IPS-18a (cell line): ENCODE results near the gene ADH1C.

Experiments
- H3K27ac ChIP-seq: one replicate; pipeline ENCODE4 v1.5.1; 2013; ENCODE audit warnings: low read length
- H3K27me3 ChIP-seq: one replicate; pipeline ENCODE4 v1.6.1; 2013; ENCODE audit warnings: mild to moderate bottlenecking, low read length; ENCODE audit not compliant: control insufficient read depth, insufficient read depth
- H3K36me3 ChIP-seq: one replicate; pipeline ENCODE4 v1.6.1; 2013; ENCODE audit warnings: low read depth, low read length; ENCODE audit not compliant: control insufficient read depth
- H3K4me1 ChIP-seq: one replicate; pipeline ENCODE4 v1.6.1; 2013; ENCODE audit warnings: low read depth, low read length; ENCODE audit not compliant: control insufficient read depth
- H3K4me3 ChIP-seq: one replicate; pipeline ENCODE4 v1.5.1; 2013; ENCODE audit warnings: low read length
- H3K9ac ChIP-seq: one replicate; pipeline ENCODE4 v1.6.1; 2013; ENCODE audit warnings: mild to moderate bottlenecking, low read length, moderate library complexity
- H3K9me3 ChIP-seq: one replicate; pipeline ENCODE4 v1.6.1; 2013; ENCODE audit warnings: low read depth, low read length; ENCODE audit not compliant: control insufficient read depth

ADH1C gene

DNA sequence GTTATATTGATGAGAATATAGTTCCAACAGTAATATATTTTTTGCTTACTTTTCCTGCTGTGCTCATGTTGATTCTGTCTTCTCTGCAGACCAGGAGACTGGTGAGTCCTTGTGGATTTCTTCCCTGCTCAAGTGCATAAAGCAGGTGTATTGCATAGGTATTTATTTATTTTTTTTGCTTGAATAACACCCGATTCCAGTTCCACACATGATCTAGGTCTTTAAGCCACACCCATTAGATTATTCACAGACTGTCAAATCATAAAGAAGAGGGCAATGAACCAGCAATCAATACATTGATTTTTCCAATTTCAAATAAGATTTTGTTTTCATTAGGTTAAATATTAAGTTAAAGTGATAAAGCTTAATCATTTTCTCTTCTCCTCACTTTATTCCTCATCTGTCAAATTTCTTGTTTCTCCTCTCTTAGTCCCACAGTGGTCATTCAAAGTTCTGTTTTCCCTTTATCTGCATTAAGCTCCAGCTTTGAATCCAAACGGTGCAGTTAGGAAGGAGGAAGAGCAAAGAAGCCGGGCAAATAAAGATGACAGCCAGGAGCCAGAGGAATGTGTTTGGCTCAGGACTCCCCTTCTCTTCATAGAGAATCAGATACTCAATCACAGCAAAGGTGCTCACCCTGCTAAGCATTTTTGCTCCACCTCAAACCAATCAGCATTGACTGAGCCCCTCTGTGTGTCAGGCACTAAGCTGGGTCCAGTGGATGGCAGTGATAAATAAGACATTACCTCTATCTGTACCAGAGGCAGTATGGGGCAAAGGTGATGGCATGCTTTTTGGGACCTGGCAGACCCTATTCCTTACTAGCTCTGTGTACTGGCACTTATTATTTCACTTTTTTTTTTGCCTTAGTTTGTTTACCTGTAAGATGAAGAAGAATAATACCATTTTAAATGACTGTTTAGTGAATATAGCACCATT, 61.4 kb downstream of the ADH1C start, which contains the start of gene ADH1A:
ADH1A (minus strand) TSS at position 138 of the 939 bp plus-strand sequence; CDS start at position 67, 71 bp downstream.
- H3K36me3 ChIP-seq: no peaks in the 10 kb centered on the region
- H3K4me3 ChIP-seq: no peak within 1 kb of the TSS
- no peaks in the 10 kb centered on the region for H3K27me3 ChIP-seq
- H3K27ac ChIP-seq: no peak within 1 kb of the TSS
- H3K4me1 ChIP-seq: no peaks in the 10 kb centered on the region
- H3K9me3 ChIP-seq: no peaks in the 10 kb centered on the region
- no peak within 1 kb of the TSS for H3K9ac ChIP-seq
